Right lobe of liver (tissue), 6 donors: ENCODE results near the gene ATP5IF1. TPM values are rescaled to one million over a fixed set of nuclear protein-coding genes. Genes with fewer than 3 reads are reported as not detected.

Source experiments
- ATAC-seq, 4 donors: fragments of 200-7000 bp; cut with Tn5 transposase; one replicate each; pipeline ENCODE4 v1.9.1; 2020; ENCODE audit warnings: mild to moderate bottlenecking in 4 of 4, moderate library complexity in 4 of 4
- DNase-seq, 3 donors: peaks; one replicate each; pipeline ENCODE4 v3.0.0-alpha.2; 2020
- H3K27ac ChIP-seq, 3 donors: fragments of 200-600 bp; one replicate each; pipeline ENCODE4 v1.8.0; 2022
- H3K27me3 ChIP-seq, 2 donors: fragments of 200-600 bp; one replicate each; pipeline ENCODE4 v1.8.0; 2022
- H3K36me3 ChIP-seq, 4 donors: fragments of 200-600 bp; sonication (generic) in 1 of 4; one replicate each; pipeline versions ENCODE4 v1.5.1 to v1.8.0; 2017 to 2022; ENCODE audit warnings: control low read depth in 1 of 4
- H3K4me1 ChIP-seq, 4 donors: fragments of 200-600 bp; sonication (generic) in 1 of 4; one replicate each; pipeline versions ENCODE4 v1.5.1 to v1.8.0; 2017 to 2022; ENCODE audit warnings: control low read depth in 1 of 4
- H3K4me3 ChIP-seq, 3 donors: fragments of 200-600 bp; one replicate each; pipeline ENCODE4 v1.8.0; 2022
- H3K9me3 ChIP-seq, 4 donors: fragments of 200-600 bp; sonication (generic) in 1 of 4; one replicate each; pipeline versions ENCODE4 v1.5.1 to v1.8.0; 2017 to 2022; ENCODE audit warnings: control low read depth in 1 of 4
- CTCF ChIP-seq, 4 donors: fragments of 200-600 bp in 3 of 4; fragments of 450-650 bp in 1 of 4; IDR thresholded peaks; one replicate each; pipeline versions ENCODE4 v1.5.1 to v1.8.0; 2016 to 2022; ENCODE audit warnings: antibody characterized with exemption in 4 of 4, mild to moderate bottlenecking in 2 of 4
- POLR2A ChIP-seq: fragments of 450-650 bp; IDR thresholded peaks from one replicate; pipeline ENCODE4 v1.6.1; 2017; ENCODE audit warnings: antibody characterized with exemption, mild to moderate bottlenecking
- WGBS: methylation state at CpG from one replicate; pipeline ENCODE4 v1.1.6; 2018; ENCODE audit warnings: low coverage, low lambda C conversion rate; ENCODE audit not compliant: insufficient coverage; ENCODE audit errors: missing lambda C conversion rate; 5-methylcytosine and 5-hydroxymethylcytosine counted together
- intact Hi-C, 2 donors: fragments of 100-400 bp; cut with DNase I; formaldehyde crosslinking; loops; one replicate each; pipeline versions ENCODE4 v1.11.2 to v1.14.1; 2022
- total RNA-seq, 6 experiments: library from RNA; depleted of rRNA in 2 of 6; stranded (reverse); fragments of >200 nt in 2 of 6; fragmentation: NEBNext Ultra II Directional in 3 of 6; extraction: Animal tissue kit (Norgen Biotek cat#: 25700) in 3 of 6; gene quantifications; one replicate each; pipeline versions ENCODE4 v1.1.0 to v1.2.4, GENCODE V29; 2016 to 2023
- donor health status: DM: no; HTN: yes; CAD: no.
- donor health status: DM: no; HTN: no; CAD: no.
- donor health status: DM: no; HTN: no; CAD: no.
- donor health status: DM: no; HTN: yes; CAD: no.
- donor health status: DM: no; HTN: yes; CAD: no.

Gene ATP5IF1
- total RNA-seq, 6 experiments from 2014 or later: 86.7 to 315 (median 116) TPM

- intact Hi-C loops: no loop called here
- ATAC-seq: no peak
- 80% methylated on average over 6 of the region's 8 CpGs for WGBS
- no peaks in the 10 kb centered on the region for H3K9me3 ChIP-seq
- peaks cover 0 to 90% (median 23%) of the 10 kb centered on the region in 4 donors for H3K4me1 ChIP-seq
- no peak for DNase-seq
- H3K27me3 ChIP-seq: no peaks in the 10 kb centered on the region
- H3K27ac ChIP-seq: peak overlapping the region in 2 of 3 donors; percentile 13 to 24
- H3K4me3 ChIP-seq: no peak overlapping the region
- TF ChIP-seq CTCF (IDR thresholded peaks at IDR 0.05) (no peak), POLR2A (no peak)
- H3K36me3 ChIP-seq: peaks cover 0 to under 1% (median 0%) of the 10 kb centered on the region in 4 donors
These were observed 29.7 kb downstream of the ATP5IF1 start for GRCh38 chr1:28265577-28265976.

DNA sequence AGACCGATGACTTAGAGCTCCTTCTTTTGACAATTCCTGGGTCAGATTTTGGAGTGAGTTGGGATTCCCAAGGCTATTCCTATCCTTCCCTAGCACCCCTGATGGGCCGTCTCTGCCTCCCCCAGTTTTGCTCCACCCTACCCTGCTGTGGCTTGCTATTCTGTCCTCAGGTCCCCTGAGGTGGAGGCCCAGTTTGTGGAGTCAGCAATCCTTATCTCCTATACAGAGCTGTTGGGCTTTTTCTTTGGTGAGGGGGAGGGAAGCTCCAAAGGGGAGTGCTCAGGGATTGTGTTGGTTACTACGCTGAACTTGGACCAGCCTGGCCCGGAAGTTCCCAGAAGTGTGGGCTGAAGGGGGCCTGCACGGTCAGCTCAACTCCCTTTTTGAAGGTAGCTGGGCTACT is 31.0 kb downstream of the ATP5IF1 start:
- H3K4me3 ChIP-seq: no peak overlapping the region
- DNase-seq: no peak
- H3K9me3 ChIP-seq: no peaks in the 10 kb centered on the region
- 26% methylated on average over 5 of the region's 5 CpGs for WGBS
- TF ChIP-seq POLR2A (no peak), CTCF (IDR thresholded peaks at IDR 0.05) (no peak)
- intact Hi-C loops: no loop called here
- ATAC-seq: peak; percentile 14 to 29 (median 26)
- peak overlapping the region in 2 of 3 donors; percentile 1 to 43 for H3K27ac ChIP-seq
- no peaks in the 10 kb centered on the region for H3K27me3 ChIP-seq
- peaks cover 0 to 79% (median 23%) of the 10 kb centered on the region in 4 donors for H3K4me1 ChIP-seq
- H3K36me3 ChIP-seq: peaks cover 0 to 14% (median 4%) of the 10 kb centered on the region in 4 donors

DNA sequence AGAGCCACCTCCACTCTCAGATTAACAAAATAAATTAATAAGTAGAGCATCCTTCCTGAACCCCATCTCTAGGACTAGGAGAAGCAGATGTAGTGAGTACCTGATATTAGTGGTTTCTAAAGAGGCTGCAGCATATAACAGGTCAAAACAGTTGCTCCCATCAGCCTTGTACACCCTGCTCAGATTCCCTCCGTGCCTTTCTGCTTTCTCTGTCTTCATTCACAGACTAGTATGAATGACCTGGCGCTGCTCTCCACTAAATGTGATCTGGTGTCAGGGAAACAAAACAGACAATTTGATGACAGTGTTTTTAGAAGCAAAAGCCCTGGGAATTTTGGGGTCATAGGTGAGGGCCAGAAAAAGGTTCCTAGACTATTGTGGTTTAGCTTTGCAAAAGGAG is 31.7 kb downstream of the ATP5IF1 start:
- Histone ChIP-seq H3K9me3 (no peaks in the 10 kb centered on the region), H3K27ac (peak overlapping the region in 2 of 3 donors; percentile 1 to 43), H3K27me3 (no peaks in the 10 kb centered on the region), H3K4me3 (no peak overlapping the region), H3K36me3 (peaks cover 0 to 21% (median 8%) of the 10 kb centered on the region in 4 donors), H3K4me1 (peaks cover 0 to 73% (median 23%) of the 10 kb centered on the region in 4 donors)
- no peak for DNase-seq
- no peak for TF ChIP-seq CTCF (IDR thresholded peaks at IDR 0.05)
- TF ChIP-seq POLR2A: no peak
- intact Hi-C loops: no loop called here
- no peak for ATAC-seq
- WGBS: 67% methylated on average over 2 of the region's 2 CpGs

DNA sequence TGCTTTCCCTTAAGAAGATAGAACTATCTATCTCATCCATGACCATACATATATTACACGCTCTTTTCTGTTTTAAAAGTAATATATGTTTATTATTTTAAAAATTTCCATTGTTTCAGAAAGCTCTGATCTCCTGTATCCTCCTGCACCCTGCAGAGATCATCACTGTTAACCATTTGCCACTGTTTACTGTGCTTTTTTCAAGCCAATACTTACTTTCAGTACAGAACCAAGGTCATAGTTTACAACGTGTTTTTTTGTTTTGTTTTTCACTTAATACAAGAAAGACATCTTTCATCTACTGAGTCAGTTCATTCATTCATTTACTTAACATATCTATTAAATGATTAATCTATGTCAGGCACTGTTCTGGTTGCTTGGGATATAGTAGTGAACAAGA is 33.6 kb downstream of the ATP5IF1 start:
- peak; percentile 73 to 79 (median 76) for ATAC-seq
- WGBS: 23% methylated on average over 2 of the region's 2 CpGs
- no peaks in the 10 kb centered on the region for H3K27me3 ChIP-seq
- no peaks in the 10 kb centered on the region for H3K9me3 ChIP-seq
- TF ChIP-seq CTCF (IDR thresholded peaks at IDR 0.05) (no peak), POLR2A (no peak)
- no peak overlapping the region for H3K4me3 ChIP-seq
- H3K27ac ChIP-seq: peak overlapping the region in 2 of 3 donors; percentile 63 to 79
- no peak for DNase-seq
- intact Hi-C loops: no loop called here
- peaks cover 0 to 54% (median 15%) of the 10 kb centered on the region in 4 donors for H3K4me1 ChIP-seq
- H3K36me3 ChIP-seq: peaks cover 0 to 40% (median 20%) of the 10 kb centered on the region in 4 donors
